Measurements from ENCODE around the gene MAPK14. TPM values are rescaled to one million over a fixed set of nuclear protein-coding genes. Genes with fewer than 3 reads are reported as not detected.

MAPK14 gene
- total RNA-seq, 1 experiment from 2014 or later, result 56.8 TPM

- H3K9me3 ChIP-seq (ENCODE audit: low read length), result no peaks in the 10 kb centered on the region
- no peaks in the 10 kb centered on the region for H3K36me3 ChIP-seq (ENCODE audit: low read depth, low read length)
- POLR2A ChIA-PET (ENCODE audit: unreplicated experiment), result no interaction called here
- H3K4me3 ChIP-seq (ENCODE audit: low read length), result no peak overlapping the region
- no peaks in the 10 kb centered on the region for H4K20me1 ChIP-seq (ENCODE audit: low read length)
- peak overlapping the region; percentile 80; the same call in 1 of the 2 replicates for H3K4me2 ChIP-seq (ENCODE audit: low read length)
- DNase-seq (no peak), ATAC-seq (no peak)
- no peaks in the 10 kb centered on the region for H3K9me2 ChIP-seq (replicated peaks; ENCODE audit: low read length)
- no TSS peak for BruUV-seq (replicated peaks)
- peaks cover 5% of the 10 kb centered on the region for H3F3A ChIP-seq (ENCODE audit: low read length, unreplicated experiment)
- 0 out of 2 replicates have a peak overlapping the region, but pooled peaks have one; percentile 48 for H2AFZ ChIP-seq (ENCODE audit: low read length)
- 0 out of 2 replicates have a peak overlapping the region, but pooled peaks have one; percentile 57 for H3K27ac ChIP-seq (ENCODE audit: low read length)
- no peak for TF ChIP-seq EZH2phosphoT487 (IDR thresholded peaks at IDR 0.05; ENCODE audit: borderline replicate concordance, low read length)
- no peak for TF ChIP-seq CTCF (conservative IDR thresholded peaks at IDR 0.05; ENCODE audit: low read depth, low read length)
- TF ChIP-seq EZH2 (IDR thresholded peaks at IDR 0.05; ENCODE audit: low read length, unreplicated experiment), result no peak
- H3K79me2 ChIP-seq (ENCODE audit: low read length), result no peaks in the 10 kb centered on the region
- no peaks in the 10 kb centered on the region for H3K27me3 ChIP-seq (ENCODE audit: low read length)
- peaks cover 23% of the 10 kb centered on the region for H3K4me1 ChIP-seq (ENCODE audit: insufficient read depth, low read length)
- H3K9ac ChIP-seq (ENCODE audit: low read length), result no peak overlapping the region
- CTCF ChIA-PET, result no interaction called here
- intact Hi-C loops (cut with micrococcal nuclease), result no loop called here
Observed at GRCh38 chr6:36120018-36120417, 92.4 kb downstream of the MAPK14 start.

- peak overlapping the region; percentile 39 for H3K4me3 ChIP-seq (ENCODE audit: low read length)
- peak overlapping the region; percentile 80 for H3K4me2 ChIP-seq (ENCODE audit: low read length)
- no peaks in the 10 kb centered on the region for H3K36me3 ChIP-seq (ENCODE audit: low read depth, low read length)
Observed at GRCh38 chr6:36120539-36120938, 92.9 kb downstream of the MAPK14 start.

More at GRCh38 chr6:36120539-36120938, 92.9 kb downstream of the MAPK14 start:
- ChIA-PET POLR2A (ENCODE audit: unreplicated experiment) (no interaction called here), CTCF (no interaction called here)
- no TSS peak for BruUV-seq (replicated peaks)
- no peaks in the 10 kb centered on the region for H3K9me3 ChIP-seq (ENCODE audit: low read length)
- no peaks in the 10 kb centered on the region for H4K20me1 ChIP-seq (ENCODE audit: low read length)
- peak overlapping the region; percentile 48 for H2AFZ ChIP-seq (ENCODE audit: low read length)
- ATAC-seq (peak; percentile 12; the same call in 1 of the 2 replicates), DNase-seq (no peak)
- H3K9ac ChIP-seq (ENCODE audit: low read length), result peak overlapping the region; percentile 6; the same call in 1 of the 2 replicates
- peak overlapping the region; percentile 57 for H3K27ac ChIP-seq (ENCODE audit: low read length)
- no peaks in the 10 kb centered on the region for H3K27me3 ChIP-seq (ENCODE audit: low read length)
- peaks cover 5% of the 10 kb centered on the region for H3F3A ChIP-seq (ENCODE audit: low read length, unreplicated experiment)
- no peaks in the 10 kb centered on the region for H3K9me2 ChIP-seq (replicated peaks; ENCODE audit: low read length)
- intact Hi-C loops (cut with micrococcal nuclease), result no loop called here
- no peaks in the 10 kb centered on the region for H3K79me2 ChIP-seq (ENCODE audit: low read length)
- no peak for TF ChIP-seq EZH2 (IDR thresholded peaks at IDR 0.05; ENCODE audit: low read length, unreplicated experiment)
- no peak for TF ChIP-seq CTCF (conservative IDR thresholded peaks at IDR 0.05; ENCODE audit: low read depth, low read length)
- TF ChIP-seq EZH2phosphoT487 (IDR thresholded peaks at IDR 0.05; ENCODE audit: borderline replicate concordance, low read length), result no peak
- H3K4me1 ChIP-seq (ENCODE audit: insufficient read depth, low read length), result peaks cover 23% of the 10 kb centered on the region

All from PC-3 (cell line).